Epidermal melanocyte (primary cell): ENCODE results near the gene C1QTNF5.

Experiments
- DNase-seq: peaks from one replicate; pipeline ENCODE4 v3.0.0; 2011; ENCODE audit warnings: low spot score; ENCODE audit not compliant: insufficient read length

Gene C1QTNF5

GRCh38 chr11:119338318-119338890 is 2.3 kb downstream of the C1QTNF5 start:
- peak; percentile 90 for DNase-seq

GRCh38 chr11:119337581-119338317 is 2.9 kb downstream of the C1QTNF5 start:
- DNase-seq: peak; percentile 14

DNA sequence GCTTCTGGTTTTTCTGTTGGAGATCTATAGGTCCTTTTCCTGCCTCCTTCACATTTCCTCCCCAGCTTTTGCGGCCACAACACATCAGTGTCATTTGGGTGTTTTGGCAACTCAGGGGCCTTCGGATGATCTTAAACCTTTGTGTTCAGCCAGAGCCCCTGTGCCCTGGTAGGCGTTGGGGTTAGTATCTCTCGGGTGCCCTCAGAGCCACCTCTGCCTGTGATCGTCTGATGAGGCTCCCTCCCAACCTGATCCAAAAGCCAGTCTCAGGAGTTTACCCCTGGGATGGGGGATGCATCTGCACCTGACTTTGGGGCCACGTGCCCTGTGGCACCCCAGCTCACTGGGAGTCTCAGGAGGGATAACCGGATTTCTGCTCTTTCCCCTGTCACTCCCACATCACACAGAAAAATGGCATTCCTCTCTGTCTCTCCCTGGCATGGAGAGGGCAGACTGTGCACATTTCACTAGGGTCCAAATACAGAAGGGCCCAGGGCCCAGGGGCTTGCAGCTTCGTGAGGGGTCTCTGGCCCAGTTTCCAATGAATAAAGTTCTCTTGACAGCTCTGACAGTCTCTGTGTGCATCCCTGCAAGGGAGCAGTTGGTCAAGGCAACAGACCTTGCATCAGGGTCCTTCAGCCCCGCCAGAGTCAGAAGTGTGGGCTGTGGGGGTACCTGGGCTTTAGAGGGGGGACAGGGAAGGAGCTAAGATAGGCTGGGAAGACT is 3.8 kb downstream of the C1QTNF5 start:
- DNase-seq: peak; percentile 9

- DNase-seq: peak; percentile 7
These were observed 4.8 kb downstream of the C1QTNF5 start for GRCh38 chr11:119335655-119336543.

GRCh38 chr11:119335091-119335654 is 5.5 kb downstream of the C1QTNF5 start:
- no peak for DNase-seq

GRCh38 chr11:119334174-119334930 is 6.3 kb downstream of the C1QTNF5 start, which contains the start of gene RNF26:
TSS of gene RNF26 (plus strand) at chr11:119334527. CDS start at chr11:119335123, 596 bp downstream.
- peak; percentile 100 for DNase-seq

DNA sequence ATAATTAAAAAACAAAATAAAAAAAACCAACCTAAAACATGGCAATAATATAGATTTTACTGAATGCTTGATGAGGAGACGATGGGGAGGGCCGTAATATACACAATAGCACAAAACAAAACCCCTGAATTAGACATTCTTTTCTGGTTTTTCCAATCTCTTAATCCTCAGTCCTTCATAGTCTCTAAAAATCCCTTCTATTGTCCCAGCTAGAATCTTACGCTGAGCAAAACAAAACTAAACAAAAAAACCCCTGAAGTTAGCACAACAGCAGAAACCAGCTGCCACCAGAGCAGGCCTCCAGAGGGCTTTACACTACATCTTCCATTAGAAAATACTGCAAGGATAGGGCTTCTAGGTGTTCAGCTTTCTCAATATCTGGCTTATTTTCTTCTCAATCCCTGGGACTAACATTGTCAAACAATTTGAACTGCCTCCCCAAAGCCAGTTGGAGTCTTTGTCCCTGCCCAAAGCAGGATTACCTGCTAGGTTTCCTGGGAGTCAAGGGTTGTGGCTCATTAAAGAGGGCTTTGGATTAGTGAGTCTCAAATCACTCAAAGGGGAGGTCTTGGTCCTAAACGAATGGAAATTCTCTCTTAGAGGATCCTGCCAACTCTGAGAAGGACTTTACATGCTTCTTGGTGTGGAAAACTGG is 8.4 kb downstream of the C1QTNF5 start:
- DNase-seq: no peak

DNA sequence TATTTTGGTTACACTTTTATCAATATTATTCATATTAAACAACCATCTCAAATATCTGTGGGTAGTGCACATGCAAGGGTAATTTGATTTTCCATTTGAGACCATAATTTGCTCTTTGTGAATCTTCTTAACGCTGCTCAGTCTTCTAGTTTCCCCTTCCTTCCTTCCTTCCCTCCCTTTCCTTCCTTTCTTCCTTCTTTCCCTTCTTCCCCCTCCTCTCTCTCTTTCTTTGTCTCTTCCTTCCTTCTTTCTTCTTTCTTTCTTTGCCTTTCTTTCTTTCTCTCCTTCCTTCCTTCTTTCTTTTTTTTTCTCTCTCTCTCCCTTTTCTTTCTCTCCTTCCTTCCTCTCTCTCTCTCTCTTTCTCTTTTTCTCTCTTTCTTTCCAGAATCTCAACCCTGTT is 10.4 kb downstream of the C1QTNF5 start:
- DNase-seq: no peak

GRCh38 chr11:119329320-119329719 is 11.4 kb downstream of the C1QTNF5 start:
- DNase-seq: no peak

GRCh38 chr11:119324189-119324588 is 16.5 kb downstream of the C1QTNF5 start:
- DNase-seq: no peak

DNA sequence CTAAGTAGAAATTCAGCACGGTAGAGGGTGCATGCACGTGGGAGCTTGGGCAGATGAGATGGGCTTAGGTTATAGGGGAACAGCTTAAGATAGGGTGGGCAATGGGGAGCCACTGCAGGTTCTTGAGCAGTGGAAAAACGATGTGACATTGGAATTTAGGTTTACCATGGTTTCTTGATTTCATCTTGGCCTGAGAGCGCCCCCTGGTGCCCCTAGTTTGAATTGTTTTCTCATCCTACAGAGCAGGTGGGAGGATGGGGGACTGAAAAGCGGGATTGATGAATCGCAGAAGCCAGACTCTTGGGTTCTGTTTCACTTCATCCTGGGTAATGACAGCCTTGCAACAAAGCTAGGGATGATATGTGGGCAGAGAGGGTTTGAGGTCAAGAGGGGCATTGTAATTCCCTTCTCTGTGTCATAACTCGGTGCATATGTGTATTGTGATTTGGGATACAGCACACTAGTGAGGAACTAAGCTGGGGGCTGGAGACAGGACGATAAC is 17.1 kb downstream of the C1QTNF5 start:
- peak; percentile 81 for DNase-seq

GRCh38 chr11:119322921-119323531 is 17.7 kb downstream of the C1QTNF5 start:
- no peak for DNase-seq

GRCh38 chr11:119322360-119322739 is 18.3 kb downstream of the C1QTNF5 start:
- no peak for DNase-seq

DNA sequence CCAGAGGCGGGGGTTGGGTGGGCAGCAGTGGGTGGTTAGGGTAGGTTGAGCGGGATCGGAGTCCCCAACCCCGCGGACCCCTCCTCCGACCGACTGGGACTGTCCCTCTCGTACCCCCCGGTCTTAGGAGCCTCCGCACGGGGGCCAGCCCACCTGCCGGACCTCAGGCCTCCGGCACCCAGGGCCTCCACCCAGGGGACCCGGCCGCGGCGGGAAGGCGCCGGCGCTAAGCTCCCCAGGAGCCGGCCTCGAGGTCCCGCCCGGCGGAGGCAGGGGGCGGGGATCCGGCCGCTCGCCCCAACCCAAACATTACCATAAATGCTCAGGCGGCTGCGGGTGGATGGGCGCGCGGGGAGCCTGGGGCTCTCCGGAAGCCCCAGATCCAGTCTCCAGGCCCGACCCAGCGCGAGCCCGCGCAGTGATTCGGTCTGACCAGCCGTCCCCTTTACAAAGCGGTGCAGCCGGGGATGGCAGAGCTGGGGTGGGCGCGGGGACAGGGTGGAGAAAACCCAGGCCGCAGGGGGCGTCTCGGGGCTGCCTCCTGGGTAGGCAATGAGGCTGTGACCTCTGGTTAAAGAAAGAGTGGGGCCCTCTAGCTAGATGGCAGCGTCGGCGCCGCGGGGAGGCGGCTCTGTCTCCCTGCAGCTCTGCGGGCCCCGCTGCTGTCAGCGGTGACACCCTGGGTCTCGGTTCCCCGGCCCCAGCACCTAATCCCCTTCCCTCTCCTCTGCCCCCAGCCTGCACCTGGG is 19.7 kb downstream of the C1QTNF5 start:
- peak; percentile 81 for DNase-seq

DNA sequence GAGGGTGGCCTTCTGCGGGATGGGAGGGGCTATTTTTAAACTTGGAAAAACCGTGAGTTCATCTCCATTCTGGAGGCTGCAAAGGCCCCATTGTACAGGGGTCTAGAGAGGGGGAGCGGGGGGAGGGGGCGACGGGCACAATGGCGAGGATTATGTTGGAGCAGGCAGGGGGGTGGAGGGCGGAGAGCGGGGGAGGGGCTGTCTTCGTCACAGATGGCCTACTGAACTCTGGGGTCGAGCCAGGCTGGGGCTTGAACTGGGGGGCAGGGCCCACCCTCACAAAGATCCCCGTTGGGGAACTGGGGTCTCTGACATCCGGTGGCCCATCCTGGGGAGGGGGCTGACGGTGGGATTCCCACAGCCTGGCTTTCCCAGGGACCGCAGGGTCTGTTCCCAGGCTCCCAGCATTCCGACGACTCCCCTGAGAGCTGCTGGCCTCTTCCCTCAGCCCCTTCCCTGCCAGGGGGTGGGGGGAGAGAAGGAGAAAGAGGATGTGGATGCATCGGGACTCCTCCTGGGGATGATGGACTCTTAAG is 20.4 kb downstream of the C1QTNF5 start:
- DNase-seq: no peak

- no peak for DNase-seq
These were observed 20.9 kb downstream of the C1QTNF5 start for GRCh38 chr11:119319700-119320239.

- no peak for DNase-seq
These were observed 21.5 kb downstream of the C1QTNF5 start for GRCh38 chr11:119319136-119319699.
